OCI-LY3 (cell line): ENCODE data around the gene POLN.

Source experiments
- H2AFZ ChIP-seq: fragments of 200-600, 300-600 bp; shearing (Covaris generic); 2 replicates; pipeline ENCODE4 v1.6.0; 2014; ENCODE audit warnings: antibody characterized with exemption, low read depth, low read length
- H3K27ac ChIP-seq: fragments of 200-600, 300-600 bp; sonication (generic); 2 replicates; pipeline ENCODE4 v1.5.1; 2014; ENCODE audit warnings: mild to moderate bottlenecking, low read length, moderate library complexity, mixed read lengths
- H3K27me3 ChIP-seq: fragments of 200-600, 300-600 bp; sonication (generic); 2 replicates; pipeline ENCODE4 v1.6.1; 2014; ENCODE audit warnings: low read depth, low read length, mixed read lengths
- H3K36me3 ChIP-seq: fragments of 200-600, 300-600 bp; sonication (generic); replicated peaks from 2 replicates; pipeline ENCODE3; 2014; ENCODE audit warnings: low read depth, low read length, mixed read lengths
- H3K4me1 ChIP-seq: fragments of 300-600, 200-600 bp; sonication (generic); 2 replicates; pipeline ENCODE4 v1.6.1; 2014; ENCODE audit warnings: low read length, mixed read lengths
- H3K4me2 ChIP-seq: fragments of 200-600, 300-600 bp; sonication (generic); 2 replicates; pipeline ENCODE4 v1.6.1; 2014; ENCODE audit warnings: low read length, mixed read lengths
- H3K4me3 ChIP-seq: fragments of 300-600, 200-600 bp; sonication (generic); 2 replicates; pipeline ENCODE4 v1.5.1; 2014; ENCODE audit warnings: antibody characterized with exemption, mild to moderate bottlenecking, low read length, moderate library complexity
- H3K79me2 ChIP-seq: fragments of 300-600, 200-600 bp; shearing (Covaris generic); 2 replicates; pipeline ENCODE4 v1.6.1; 2014; ENCODE audit warnings: mild to moderate bottlenecking, low read length, mixed read lengths
- H3K9ac ChIP-seq: fragments of 300-600, 200-600 bp; shearing (Covaris generic); 2 replicates; pipeline ENCODE4 v1.6.0; 2014; ENCODE audit warnings: mild to moderate bottlenecking, low read length, moderate library complexity
- H3K9me3 ChIP-seq: fragments of 200-600, 300-600 bp; shearing (Covaris generic); 2 replicates; pipeline ENCODE4 v1.6.1; 2014; ENCODE audit warnings: low read length, mixed read lengths; ENCODE audit not compliant: insufficient read depth
- H4K20me1 ChIP-seq: fragments of 200-600, 300-600 bp; sonication (generic); 2 replicates; pipeline ENCODE4 v1.6.1; 2016; ENCODE audit warnings: low read length, mixed read lengths; ENCODE audit not compliant: insufficient read depth
- EZH2phosphoT487 ChIP-seq: fragments of 200-600 bp; shearing (Covaris generic); IDR thresholded peaks from 2 replicates; pipeline ENCODE4 v1.6.1; 2018; ENCODE audit warnings: antibody characterized with exemption, mixed run types, low read depth
- TF ChIP-seq, protein P1 (sequence below): fragments of 200-600, 300-600 bp; sonication (generic); IDR thresholded peaks from 2 replicates; pipeline ENCODE4 v1.5.1; 2014; ENCODE audit warnings: antibody characterized with exemption, low read length, low read depth

POLN gene

DNA sequence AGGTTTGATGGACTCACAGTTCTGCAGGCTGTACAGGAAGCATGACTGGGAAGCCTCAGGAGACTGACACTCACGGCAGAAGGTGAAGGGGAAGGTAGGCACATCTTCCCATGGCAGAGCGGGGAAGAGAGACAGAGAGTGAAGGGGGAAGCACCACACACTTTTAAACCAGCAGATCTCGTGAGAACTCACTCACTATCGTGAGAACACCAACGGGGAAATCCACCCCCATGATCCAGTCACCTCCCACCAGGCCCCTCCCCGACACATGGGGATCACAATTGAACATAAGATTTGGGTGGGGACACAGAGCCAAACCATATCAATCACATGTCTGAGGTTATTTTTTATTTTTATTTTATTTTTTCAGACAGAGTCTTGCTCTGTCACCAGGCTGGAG lies 187.7 kb downstream of the POLN start:
- no peaks in the 10 kb centered on the region for H3K79me2 ChIP-seq
- no peak overlapping the region for H3K4me3 ChIP-seq
- no peak overlapping the region for H3K27ac ChIP-seq
- TF ChIP-seq EZH2phosphoT487, result no peak
- TF ChIP-seq, protein P1, sequence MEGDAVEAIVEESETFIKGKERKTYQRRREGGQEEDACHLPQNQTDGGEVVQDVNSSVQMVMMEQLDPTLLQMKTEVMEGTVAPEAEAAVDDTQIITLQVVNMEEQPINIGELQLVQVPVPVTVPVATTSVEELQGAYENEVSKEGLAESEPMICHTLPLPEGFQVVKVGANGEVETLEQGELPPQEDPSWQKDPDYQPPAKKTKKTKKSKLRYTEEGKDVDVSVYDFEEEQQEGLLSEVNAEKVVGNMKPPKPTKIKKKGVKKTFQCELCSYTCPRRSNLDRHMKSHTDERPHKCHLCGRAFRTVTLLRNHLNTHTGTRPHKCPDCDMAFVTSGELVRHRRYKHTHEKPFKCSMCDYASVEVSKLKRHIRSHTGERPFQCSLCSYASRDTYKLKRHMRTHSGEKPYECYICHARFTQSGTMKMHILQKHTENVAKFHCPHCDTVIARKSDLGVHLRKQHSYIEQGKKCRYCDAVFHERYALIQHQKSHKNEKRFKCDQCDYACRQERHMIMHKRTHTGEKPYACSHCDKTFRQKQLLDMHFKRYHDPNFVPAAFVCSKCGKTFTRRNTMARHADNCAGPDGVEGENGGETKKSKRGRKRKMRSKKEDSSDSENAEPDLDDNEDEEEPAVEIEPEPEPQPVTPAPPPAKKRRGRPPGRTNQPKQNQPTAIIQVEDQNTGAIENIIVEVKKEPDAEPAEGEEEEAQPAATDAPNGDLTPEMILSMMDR, result no peak
- no peak overlapping the region for H3K9ac ChIP-seq
- H2AFZ ChIP-seq, result no peak overlapping the region
- H4K20me1 ChIP-seq, result no peaks in the 10 kb centered on the region
- no peak overlapping the region for H3K4me2 ChIP-seq
- no peaks in the 10 kb centered on the region for H3K27me3 ChIP-seq
- no peaks in the 10 kb centered on the region for H3K36me3 ChIP-seq
- H3K4me1 ChIP-seq, result no peaks in the 10 kb centered on the region; the same call in 1 of the 2 replicates
- no peaks in the 10 kb centered on the region for H3K9me3 ChIP-seq

DNA sequence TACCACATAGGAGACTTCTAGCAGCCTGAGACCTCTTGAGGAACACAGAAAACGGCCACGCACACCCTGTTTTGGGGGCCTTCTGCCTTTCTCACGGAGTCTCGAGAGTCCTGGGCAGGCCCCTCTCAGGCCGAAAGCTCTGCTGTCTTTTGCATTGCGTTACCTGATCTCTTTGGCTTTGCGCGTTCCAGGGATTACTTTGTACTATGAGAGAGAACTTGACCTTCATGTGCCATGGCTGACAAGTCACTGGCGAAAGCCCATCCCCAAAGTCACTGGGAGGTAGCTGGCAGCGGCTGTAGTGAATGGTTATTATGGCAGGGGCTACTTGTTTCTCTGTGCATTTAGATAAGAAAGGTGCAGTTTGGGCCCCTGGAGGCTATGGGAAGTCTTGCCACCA lies 190.8 kb downstream of the POLN start:
- no peak overlapping the region for H3K4me3 ChIP-seq
- no peaks in the 10 kb centered on the region for H3K9me3 ChIP-seq
- H3K4me1 ChIP-seq, result no peaks in the 10 kb centered on the region
- no peak overlapping the region for H3K9ac ChIP-seq
- H4K20me1 ChIP-seq, result no peaks in the 10 kb centered on the region
- no peak overlapping the region for H3K27ac ChIP-seq
- TF ChIP-seq EZH2phosphoT487, result no peak
- TF ChIP-seq, protein P1, result no peak
- H2AFZ ChIP-seq, result no peak overlapping the region
- H3K4me2 ChIP-seq, result no peak overlapping the region
- no peaks in the 10 kb centered on the region for H3K27me3 ChIP-seq
- no peaks in the 10 kb centered on the region for H3K36me3 ChIP-seq
- H3K79me2 ChIP-seq, result no peaks in the 10 kb centered on the region

DNA sequence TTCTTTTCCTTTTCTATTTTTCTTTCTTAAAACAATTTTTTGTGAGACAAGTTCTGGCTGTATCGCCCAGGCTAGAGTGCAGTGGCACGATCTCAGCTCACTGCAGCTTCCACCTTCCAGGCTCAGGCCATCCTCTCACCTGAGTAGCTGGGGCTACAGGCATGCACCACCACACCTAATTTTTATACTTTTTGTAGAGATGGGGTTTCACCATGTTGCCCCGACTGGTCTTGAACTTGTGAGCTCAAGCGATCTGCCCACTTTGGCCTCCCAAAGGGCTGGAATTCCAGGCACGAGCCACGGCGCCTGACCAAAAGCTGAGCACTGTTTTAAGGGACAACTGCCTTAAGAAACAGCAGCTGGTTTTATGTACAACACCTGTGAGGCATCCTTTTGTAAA lies 192.1 kb downstream of the POLN start:
- no peaks in the 10 kb centered on the region for H4K20me1 ChIP-seq
- H3K9ac ChIP-seq, result no peak overlapping the region
- no peak overlapping the region for H3K27ac ChIP-seq
- no peak for TF ChIP-seq EZH2phosphoT487
- TF ChIP-seq, protein P1, result no peak
- H3K4me1 ChIP-seq, result no peaks in the 10 kb centered on the region
- no peaks in the 10 kb centered on the region for H3K36me3 ChIP-seq
- H3K79me2 ChIP-seq, result no peaks in the 10 kb centered on the region
- no peak overlapping the region for H2AFZ ChIP-seq
- H3K27me3 ChIP-seq, result no peaks in the 10 kb centered on the region
- H3K4me2 ChIP-seq, result no peak overlapping the region
- H3K9me3 ChIP-seq, result no peaks in the 10 kb centered on the region
- no peak overlapping the region for H3K4me3 ChIP-seq

DNA sequence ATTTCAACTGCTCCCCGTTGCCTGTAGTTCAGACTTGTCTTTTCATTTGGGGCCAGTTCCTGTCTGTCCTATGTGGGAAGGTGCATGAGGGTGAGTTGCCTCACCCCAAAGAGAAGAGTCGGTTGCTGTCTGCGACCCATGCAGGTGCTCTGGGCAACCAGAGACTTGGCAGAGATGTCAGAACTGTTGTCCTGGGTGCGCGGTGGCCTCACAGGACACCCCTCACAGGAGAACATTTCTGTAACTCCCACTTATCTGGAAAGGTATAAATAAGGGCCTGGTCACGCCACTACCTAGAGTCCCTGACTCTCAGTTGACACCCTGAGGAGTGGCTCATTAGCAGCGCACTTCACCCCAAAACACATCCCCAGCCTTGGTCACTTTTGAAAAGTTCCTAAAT lies 192.5 kb downstream of the POLN start:
- no peak overlapping the region for H3K27ac ChIP-seq
- H3K36me3 ChIP-seq, result no peaks in the 10 kb centered on the region
- no peaks in the 10 kb centered on the region for H4K20me1 ChIP-seq
- no peaks in the 10 kb centered on the region for H3K79me2 ChIP-seq
- no peak overlapping the region for H3K4me3 ChIP-seq
- no peak for TF ChIP-seq EZH2phosphoT487
- TF ChIP-seq, protein P1, result no peak
- H3K27me3 ChIP-seq, result no peaks in the 10 kb centered on the region
- no peaks in the 10 kb centered on the region for H3K9me3 ChIP-seq
- H3K4me1 ChIP-seq, result no peaks in the 10 kb centered on the region
- no peak overlapping the region for H3K9ac ChIP-seq
- H2AFZ ChIP-seq, result no peak overlapping the region
- no peak overlapping the region for H3K4me2 ChIP-seq
